BJ (cell line): ENCODE results near the gene NUBPL. TPM values are rescaled to one million over a fixed set of nuclear protein-coding genes. Genes with fewer than 3 reads are reported as not detected.
"Not testable (repeated sequence)": the region's sequence is repeated elsewhere in the genome, so short reads cannot be mapped to it uniquely, and the experiment has no call there.

Experiments
- CTCF ChIA-PET: fragments of 350-600 bp; formaldehyde crosslinking; extraction: SDS; loops from one replicate; lab custom pipeline; 2021; ENCODE audit warnings: antibody characterized with exemption, inconsistent platforms; lab: Yijun Ruan, JAX
- POLR2A ChIA-PET: fragments of 300-600 bp; sonication (Branson Sonifier 250); formaldehyde crosslinking; extraction: SDS; loops from one replicate; lab custom pipeline; 2021; ENCODE audit warnings: antibody characterized with exemption; lab: Charles Lee
- DNase-seq: peaks from one replicate; pipeline ENCODE4 v3.0.0-alpha.2; 2011; ENCODE audit warnings: low read depth
- H3K27me3 ChIP-seq: 2 replicates; pipeline ENCODE4 v1.6.0; 2011; ENCODE audit warnings: low read length; ENCODE audit not compliant: control insufficient read depth, insufficient read depth
- H3K36me3 ChIP-seq: 2 replicates; pipeline ENCODE4 v1.5.1; 2011; ENCODE audit warnings: low read length; ENCODE audit not compliant: control insufficient read depth, insufficient read depth
- H3K4me3 ChIP-seq: 2 replicates; pipeline ENCODE4 v1.5.1; 2011; ENCODE audit warnings: low read depth, mild to moderate bottlenecking, control low read depth, low read length
- CTCF ChIP-seq: IDR thresholded peaks from 2 replicates; pipeline ENCODE4 v1.5.1; 2011; ENCODE audit warnings: low read depth, mild to moderate bottlenecking, control low read depth, inconsistent platforms, low read length, moderate library complexity; ENCODE audit not compliant: insufficient read depth
- polyA plus RNA-seq: library from polyadenylated mRNA; depleted of rRNA; stranded (reverse); fragments of >200 nt; gene quantifications from 2 replicates; pipeline ENCODE4 v1.2.3, GENCODE V29; 2011

Gene NUBPL
- polyA plus RNA-seq, 1 experiment = 3.3 TPM

- Histone ChIP-seq H3K4me3 (no peak overlapping the region), H3K36me3 (no peaks in the 10 kb centered on the region), H3K27me3 (no peaks in the 10 kb centered on the region)
- ChIA-PET CTCF (no interaction called here), POLR2A (no interaction called here)
- no peak for DNase-seq
- TF ChIP-seq CTCF = no peak
Measured at GRCh38 chr14:31596342-31597095, 35.3 kb downstream of the NUBPL start.

- no peak for DNase-seq
- H3K27me3 ChIP-seq = no peaks in the 10 kb centered on the region
- H3K36me3 ChIP-seq = no peaks in the 10 kb centered on the region
- TF ChIP-seq CTCF = no peak
- H3K4me3 ChIP-seq = no peak overlapping the region
- POLR2A ChIA-PET = no interaction called here
- CTCF ChIA-PET = interaction anchor here (1.0 kb wide), 1 partner anchor 15 kb away, joined by 3 read pairs; no protein-coding TSS in a partner anchor
Measured at GRCh38 chr14:31605702-31606101, 44.5 kb downstream of the NUBPL start.

- no peak for TF ChIP-seq CTCF
- Histone ChIP-seq H3K4me3 (no peak overlapping the region), H3K36me3 (no peaks in the 10 kb centered on the region), H3K27me3 (no peaks in the 10 kb centered on the region)
- ChIA-PET POLR2A (no interaction called here), CTCF (no interaction called here)
- DNase-seq = no peak
Measured at GRCh38 chr14:31611778-31612433, 50.7 kb downstream of the NUBPL start.

- ChIA-PET CTCF (interaction anchor here (0.7 kb wide), 1 partner anchor 33 kb away, joined by 3 read pairs; no protein-coding TSS in a partner anchor), POLR2A (no interaction called here)
- TF ChIP-seq CTCF = no peak
- no peak overlapping the region for H3K4me3 ChIP-seq
- no peaks in the 10 kb centered on the region for H3K27me3 ChIP-seq
- DNase-seq = no peak
- H3K36me3 ChIP-seq = no peaks in the 10 kb centered on the region
Measured at GRCh38 chr14:31613188-31613587, 52.0 kb downstream of the NUBPL start.

- POLR2A ChIA-PET, H3K36me3 ChIP-seq, CTCF ChIA-PET, H3K4me3 ChIP-seq, DNase-seq, H3K27me3 ChIP-seq: not testable (repeated sequence)
Measured at GRCh38 chr14:31618884-31619283, 57.7 kb downstream of the NUBPL start.
